CD4-positive, alpha-beta T cell treated with Interleukin-4 for 4 hours (primary cell): ENCODE results near the gene METTL8.

Experiments used
- DNase-seq: peaks from one replicate; pipeline ENCODE4 v3.0.0-alpha.2; 2020

METTL8 gene

DNA sequence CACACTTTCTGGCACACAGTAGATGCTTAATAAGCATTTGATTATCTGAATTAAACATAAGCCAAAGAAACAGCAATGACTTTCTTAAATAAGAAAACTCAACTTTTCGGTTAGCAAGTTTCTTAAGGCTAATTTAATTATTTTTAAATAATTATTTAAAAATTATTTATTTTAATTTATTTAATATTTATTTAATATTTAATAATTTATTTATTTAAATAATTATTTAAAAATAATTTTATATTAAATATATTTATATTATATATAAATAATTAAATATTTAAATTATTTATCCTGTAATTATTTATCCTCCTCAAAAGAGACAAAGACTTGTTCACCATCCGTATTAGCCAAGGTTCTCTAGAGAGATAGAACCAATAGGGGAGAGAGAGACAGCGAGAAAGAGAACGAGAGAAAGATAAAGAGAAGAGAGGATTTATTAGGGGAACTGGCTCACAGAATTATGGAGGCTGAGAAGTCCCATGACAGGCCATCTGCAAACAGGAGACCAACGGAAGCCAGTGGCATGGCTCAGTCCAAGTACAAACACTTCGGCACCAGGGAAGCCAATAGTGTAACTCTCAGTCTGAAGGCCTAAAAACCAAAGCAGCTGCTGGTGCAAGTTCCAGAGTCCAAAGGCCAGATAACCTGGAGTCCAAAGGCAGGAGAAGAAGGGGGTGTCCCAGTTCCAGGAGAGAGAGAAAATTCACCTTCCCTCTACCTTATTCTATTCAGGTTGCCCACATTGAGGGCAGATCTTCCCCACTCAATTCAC, 125.3 kb downstream of the METTL8 start:
- DNase-seq = no peak

GRCh38 chr2:171307560-171307959, 126.2 kb downstream of the METTL8 start:
- DNase-seq = no peak

- DNase-seq = no peak
Measured at GRCh38 chr2:171297956-171298355, 135.8 kb downstream of the METTL8 start.

DNA sequence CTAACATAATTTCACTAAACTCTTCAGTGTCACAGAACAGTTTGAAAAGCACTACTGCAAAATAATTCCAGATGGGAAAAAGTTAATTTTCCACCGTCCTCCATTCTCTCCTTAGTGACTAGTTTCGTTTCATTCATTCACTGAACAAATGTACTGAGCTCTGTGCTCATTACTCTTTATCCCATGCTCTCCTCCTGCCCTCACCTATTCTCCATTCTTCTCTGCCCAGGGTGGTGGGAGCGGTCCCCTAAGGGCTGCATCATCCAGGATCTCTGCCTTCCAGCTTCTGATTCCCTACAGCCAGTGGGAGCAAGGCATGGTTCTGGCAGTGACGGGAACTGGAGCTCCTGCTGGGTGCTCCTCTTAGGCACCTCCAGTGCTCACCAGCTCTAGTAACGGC, 139.2 kb downstream of the METTL8 start:
- DNase-seq = no peak

DNA sequence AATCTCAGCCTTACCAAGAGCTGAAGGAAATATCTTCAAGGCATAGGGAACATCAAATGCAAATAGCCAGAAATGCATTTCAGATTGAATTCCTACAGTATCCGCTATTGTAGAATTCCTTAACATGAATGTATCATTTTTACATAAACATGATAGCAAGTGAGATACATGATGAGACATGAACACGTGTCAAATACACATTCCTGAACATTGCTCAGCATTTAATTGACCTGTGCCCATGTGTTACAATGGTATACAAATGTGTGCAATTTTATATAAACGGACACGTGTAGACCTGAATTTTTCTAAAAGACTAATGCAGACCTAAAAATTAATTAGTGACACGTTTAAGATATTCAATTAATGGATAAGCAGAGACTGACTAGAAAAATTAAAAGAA, 140.1 kb downstream of the METTL8 start:
- DNase-seq = no peak

DNA sequence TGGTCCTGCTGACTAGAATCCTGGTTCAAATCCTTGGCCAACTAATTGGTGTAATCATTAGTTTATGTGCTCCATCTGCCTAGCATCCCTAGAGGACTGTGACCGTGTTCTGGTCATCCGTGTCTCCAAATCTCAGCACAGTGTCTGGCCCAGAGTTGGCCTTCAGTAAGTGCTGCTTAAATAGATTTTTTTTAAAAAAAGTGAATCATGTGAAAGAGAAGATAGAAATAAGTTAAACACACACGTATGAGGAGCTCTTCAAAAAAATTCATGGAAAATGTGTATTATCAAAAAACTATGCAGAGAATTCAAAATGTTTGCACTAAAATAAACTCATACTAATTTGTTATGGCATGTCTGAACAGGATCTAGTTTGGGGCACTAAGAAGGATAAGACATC, 143.8 kb downstream of the METTL8 start:
- DNase-seq = no peak

GRCh38 chr2:171289316-171289715, 144.5 kb downstream of the METTL8 start:
- DNase-seq = no peak

GRCh38 chr2:171287611-171288010, 146.2 kb downstream of the METTL8 start:
- no peak for DNase-seq

DNA sequence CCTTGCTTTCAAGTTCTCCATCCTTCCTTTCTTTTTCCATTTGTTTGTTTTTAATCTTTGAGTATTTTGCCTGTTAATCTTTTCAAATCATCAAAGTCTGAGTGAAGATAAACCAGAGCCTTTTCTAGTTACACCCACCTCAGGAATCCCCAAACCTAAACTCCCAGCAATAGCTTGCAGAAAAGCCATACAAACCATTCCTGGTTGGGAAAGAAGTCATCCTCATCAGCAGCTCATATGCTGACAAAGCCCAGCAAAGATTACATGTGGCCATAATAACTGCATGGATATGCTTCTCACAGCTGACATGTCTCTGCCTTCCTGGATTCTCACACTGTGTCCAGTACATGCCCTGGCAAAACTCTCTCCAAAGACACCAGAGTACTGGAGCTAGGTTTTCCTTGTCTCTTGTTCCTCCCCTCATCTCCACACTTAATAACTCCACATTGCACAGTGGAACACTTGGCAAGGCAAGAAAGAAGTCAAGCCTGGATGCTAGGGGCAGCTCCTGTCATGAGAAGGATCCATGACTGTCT, 146.7 kb downstream of the METTL8 start:
- no peak for DNase-seq

- no peak for DNase-seq
Measured at GRCh38 chr2:171281110-171281509, 152.7 kb downstream of the METTL8 start.

- DNase-seq = no peak
Measured at GRCh38 chr2:171279983-171280790, 153.6 kb downstream of the METTL8 start.

DNA sequence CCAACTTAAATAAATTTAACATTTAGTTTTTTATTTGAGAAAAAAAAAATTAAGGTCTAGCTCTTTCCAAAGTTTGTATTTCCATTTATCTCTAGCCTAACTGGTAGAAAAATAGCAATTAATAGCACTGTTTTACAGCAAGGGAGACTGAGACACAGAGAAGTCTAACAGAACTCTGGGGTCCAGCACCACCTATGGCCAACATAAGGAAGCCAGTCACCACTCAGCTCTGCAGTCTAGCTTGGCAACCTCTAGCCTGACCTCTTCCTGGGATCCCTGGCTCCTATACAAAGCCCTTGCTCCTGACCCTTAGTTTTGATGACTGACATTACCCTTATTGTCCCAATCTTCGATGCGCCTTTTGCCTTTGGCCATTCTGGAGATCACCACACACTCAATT, 159.0 kb downstream of the METTL8 start:
- DNase-seq = no peak

DNA sequence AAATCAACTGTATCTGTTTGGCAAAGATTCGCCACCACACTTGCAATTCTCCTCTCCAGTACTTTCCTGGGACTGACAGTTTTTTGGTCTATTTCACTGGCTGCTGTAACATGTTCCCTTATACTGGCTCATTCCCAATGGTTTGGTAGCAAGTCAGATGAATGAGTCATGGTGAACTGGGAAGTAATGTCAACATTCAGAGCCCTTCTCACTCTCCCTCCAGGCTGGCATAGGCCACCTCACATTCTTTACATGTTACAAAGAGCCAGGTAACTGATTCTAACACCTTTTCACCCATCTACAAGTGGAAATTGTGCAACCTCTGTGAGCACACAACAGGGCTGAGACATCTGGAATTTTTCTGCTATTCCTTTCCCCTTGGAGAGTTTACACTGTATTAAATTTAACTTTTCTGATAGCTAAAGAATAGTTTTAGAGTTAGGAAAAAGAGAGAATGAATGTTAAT, 161.8 kb downstream of the METTL8 start:
- no peak for DNase-seq

- DNase-seq = no peak
Measured at GRCh38 chr2:171271386-171271785, 162.4 kb downstream of the METTL8 start.

DNA sequence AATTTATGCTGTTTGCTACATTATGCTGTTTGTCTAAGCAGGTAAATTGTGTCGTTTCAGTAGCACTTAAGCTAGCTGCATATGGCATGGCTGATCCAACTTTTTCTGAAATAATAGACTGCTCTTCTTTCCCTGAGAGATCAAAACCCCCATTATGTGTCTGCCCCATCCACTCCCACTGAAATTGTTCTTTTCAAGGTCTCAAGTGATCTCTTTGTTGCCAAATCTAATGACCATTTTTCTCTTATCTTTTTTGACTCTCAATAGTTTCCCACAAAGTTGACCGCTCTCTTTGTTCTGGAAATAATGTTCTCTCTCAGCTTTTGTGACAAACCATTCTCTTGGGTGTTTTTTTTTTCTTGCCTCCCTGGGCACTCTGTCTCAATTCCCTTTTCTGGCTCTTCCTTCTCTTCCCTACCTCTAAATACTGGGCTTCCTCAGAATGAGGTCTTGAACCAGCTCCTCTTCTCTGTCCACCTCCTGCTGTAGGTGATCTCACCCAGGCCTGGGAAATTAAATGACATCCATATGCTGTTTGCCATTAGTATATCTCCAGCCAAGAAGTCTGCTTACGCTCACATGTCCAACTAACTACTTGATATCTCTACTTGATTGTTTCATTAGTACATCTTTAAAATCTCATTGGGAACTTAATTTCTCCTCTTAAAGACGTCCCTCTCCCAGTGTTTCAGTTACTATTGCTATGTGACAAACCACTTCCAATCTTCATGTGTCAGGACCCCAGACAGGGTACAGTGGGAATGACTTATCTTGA, 165.7 kb downstream of the METTL8 start:
- DNase-seq = no peak
